Right forelimb (tissue), 1 donor: ENCODE measurements around the gene CASP8AP2.
"Not testable (repeated sequence)": the region's sequence is repeated elsewhere in the genome, so short reads cannot be mapped to it uniquely, and the experiment has no call there.

ENCODE experiments used
- DNase-seq: peaks from one replicate; pipeline ENCODE4 v3.0.0-alpha.2; 2018

Gene CASP8AP2

DNA sequence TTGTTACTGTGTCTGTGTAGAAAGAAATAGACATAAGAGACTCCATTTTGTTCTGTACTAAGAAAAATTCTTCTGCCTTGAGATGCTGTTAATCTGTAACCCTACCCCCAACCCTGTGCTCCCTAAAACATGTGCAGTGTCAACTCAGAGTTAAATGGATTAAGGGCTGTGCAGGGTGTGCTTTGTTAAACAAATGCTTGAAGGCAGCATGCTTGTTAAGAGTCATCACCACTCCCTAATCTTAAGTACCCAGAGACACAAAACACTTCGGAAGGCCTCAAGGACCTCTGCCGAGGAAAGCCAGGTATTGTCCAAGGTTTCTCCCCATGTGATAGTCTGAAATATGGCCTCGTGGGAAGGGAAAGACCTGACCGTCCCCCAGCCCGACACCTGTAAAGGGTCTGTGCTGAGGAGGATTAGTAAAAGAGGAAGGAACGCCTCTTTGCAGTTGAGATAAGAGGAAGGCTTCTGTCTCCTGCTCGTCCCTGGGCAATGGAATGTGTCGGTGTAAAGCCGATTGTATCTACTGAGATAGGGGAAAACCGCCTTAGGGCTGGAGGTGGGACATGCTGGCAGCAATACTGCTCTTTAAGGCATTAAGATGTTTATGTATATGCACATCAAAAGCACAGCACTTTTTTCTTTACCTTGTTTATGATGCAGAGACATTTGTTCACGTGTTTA is 61.3 kb downstream of the CASP8AP2 start:
- DNase-seq: not testable (repeated sequence)

GRCh38 chr6:89892577-89892976 is 62.9 kb downstream of the CASP8AP2 start:
- DNase-seq: not testable (repeated sequence)

GRCh38 chr6:89894169-89894568 is 64.5 kb downstream of the CASP8AP2 start, which contains the start of gene GJA10:
GJA10 (plus strand) TSS chr6:89894469; CDS start chr6:89894469, 0 bp downstream.
- DNase-seq: no peak

DNA sequence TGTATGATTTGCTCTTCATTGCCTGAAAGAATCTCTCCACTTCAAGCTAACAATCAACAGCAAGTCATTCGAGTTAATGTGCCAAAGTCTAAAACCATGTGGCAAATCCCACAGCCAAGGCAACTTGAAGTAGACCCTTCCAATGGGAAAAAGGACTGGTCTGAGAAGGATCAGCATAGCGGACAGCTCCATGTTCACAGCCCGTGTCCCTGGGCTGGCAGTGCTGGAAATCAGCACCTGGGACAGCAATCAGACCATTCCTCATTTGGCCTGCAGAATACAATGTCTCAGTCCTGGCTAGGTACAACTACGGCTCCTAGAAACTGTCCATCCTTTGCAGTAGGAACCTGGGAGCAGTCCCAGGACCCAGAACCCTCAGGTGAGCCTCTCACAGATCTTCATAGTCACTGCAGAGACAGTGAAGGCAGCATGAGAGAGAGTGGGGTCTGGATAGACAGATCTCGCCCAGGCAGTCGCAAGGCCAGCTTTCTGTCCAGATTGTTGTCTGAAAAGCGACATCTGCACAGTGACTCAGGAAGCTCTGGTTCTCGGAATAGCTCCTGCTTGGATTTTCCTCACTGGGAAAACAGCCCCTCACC is 65.7 kb downstream of the CASP8AP2 start:
- peak; percentile 70 for DNase-seq

DNA sequence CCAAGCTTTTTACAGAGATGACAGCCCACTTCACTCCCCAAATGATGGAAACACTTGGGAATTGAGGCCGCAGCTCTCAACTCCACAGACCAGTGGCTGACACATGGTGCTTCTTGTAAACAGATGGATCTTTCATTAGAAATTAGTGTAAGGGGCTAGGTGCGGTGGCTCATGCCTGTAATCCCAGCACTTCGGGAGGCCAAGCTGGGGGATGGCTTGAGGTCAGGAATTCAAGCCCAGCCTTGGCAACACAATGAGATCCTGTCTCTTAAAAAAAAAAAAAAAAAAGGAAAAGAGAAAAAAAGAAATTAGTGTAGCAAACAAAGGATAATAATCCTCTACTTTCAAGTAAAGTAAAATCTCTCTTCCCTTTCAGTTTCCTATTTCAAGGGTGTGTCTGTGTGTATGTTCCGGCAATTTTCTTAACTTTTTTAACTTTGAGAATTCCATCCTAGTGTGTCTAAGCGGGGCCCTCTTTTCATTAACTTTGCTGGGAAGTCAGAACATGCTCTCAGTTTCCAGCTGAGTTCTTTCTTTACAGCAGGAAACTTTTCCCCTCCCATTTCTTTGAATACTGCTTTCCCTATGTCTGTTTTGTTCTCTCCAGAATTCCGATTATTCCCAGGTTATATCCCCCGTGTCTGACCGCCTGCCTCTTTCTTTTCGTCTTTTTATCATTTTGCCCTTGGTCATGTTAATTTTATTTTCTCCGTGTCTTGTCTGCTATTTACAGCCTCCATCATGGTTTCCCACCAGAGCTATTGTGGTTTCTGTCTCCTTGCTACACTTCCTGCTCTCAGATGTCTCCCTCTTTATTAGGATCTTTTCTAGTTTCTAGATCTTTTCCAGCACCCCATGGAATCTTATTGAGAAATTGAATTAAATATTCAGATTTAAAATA is 80.6 kb downstream of the CASP8AP2 start:
- DNase-seq: not testable (repeated sequence)

- DNase-seq: no peak
These were observed 81.2 kb downstream of the CASP8AP2 start for GRCh38 chr6:89910902-89911240.

- DNase-seq: no peak
These were observed 86.6 kb downstream of the CASP8AP2 start for GRCh38 chr6:89916136-89916920.

- DNase-seq: no peak
These were observed 87.5 kb downstream of the CASP8AP2 start for GRCh38 chr6:89917216-89917615.

- no peak for DNase-seq
These were observed 88.2 kb downstream of the CASP8AP2 start for GRCh38 chr6:89917801-89918366.
